ENCODE results near the gene TNFRSF4.
A peak's percentile ranks its signal among the peaks of the same experiment; 100 is the strongest.
"Not testable (repeated sequence)": the region's sequence is repeated elsewhere in the genome, so short reads cannot be mapped to it uniquely, and the experiment has no call there.

The TNFRSF4 gene
- 0.33 to 12.7 (median 2.0) reads per million in 17 experiments for total RNA-seq

- DNase-seq = peak in 1 of 4 experiments; percentile 27
These were observed at the start of gene TNFRSF4 for GRCh38 chr1:1213345-1214265. TNFRSF4 (minus strand) TSS chr1:1214153; CDS start chr1:1214127, 26 bp downstream.

- no peak for DNase-seq
These were observed 48.8 kb upstream of the TNFRSF4 start for GRCh38 chr1:1262758-1263157.

DNA sequence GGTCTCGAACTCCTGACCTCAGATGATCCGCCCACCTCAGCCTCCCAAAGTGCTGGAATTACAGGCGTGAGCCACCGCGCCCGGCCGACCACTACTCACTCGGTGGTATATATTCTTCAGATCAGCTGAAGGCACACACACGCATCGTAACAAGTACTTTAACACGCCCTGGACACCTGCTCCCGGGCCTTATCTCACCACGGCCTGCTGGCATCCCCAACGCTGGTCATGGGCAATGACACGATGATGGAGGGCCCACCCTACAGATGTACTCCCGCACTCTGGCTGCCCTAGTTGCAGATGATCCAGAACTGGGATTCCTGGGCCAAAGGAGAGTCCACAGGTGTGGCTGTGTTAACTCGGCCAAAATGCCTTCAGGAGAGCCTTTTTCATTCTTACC lies 48.1 kb upstream of the TNFRSF4 start:
- no peak for DNase-seq

GRCh38 chr1:1260843-1261560 lies 47.0 kb upstream of the TNFRSF4 start:
- no peak for DNase-seq

GRCh38 chr1:1259951-1260600 lies 46.1 kb upstream of the TNFRSF4 start:
- DNase-seq = peak; percentile 44 to 58 (median 54)

- no peak for DNase-seq
These were observed 45.6 kb upstream of the TNFRSF4 start for GRCh38 chr1:1259540-1259939.

- no peak for DNase-seq
These were observed 45.2 kb upstream of the TNFRSF4 start for GRCh38 chr1:1259119-1259488.

- DNase-seq = no peak
These were observed 43.3 kb upstream of the TNFRSF4 start for GRCh38 chr1:1256956-1257871.

GRCh38 chr1:1255611-1256010 lies 41.7 kb upstream of the TNFRSF4 start:
- no peak for DNase-seq

DNA sequence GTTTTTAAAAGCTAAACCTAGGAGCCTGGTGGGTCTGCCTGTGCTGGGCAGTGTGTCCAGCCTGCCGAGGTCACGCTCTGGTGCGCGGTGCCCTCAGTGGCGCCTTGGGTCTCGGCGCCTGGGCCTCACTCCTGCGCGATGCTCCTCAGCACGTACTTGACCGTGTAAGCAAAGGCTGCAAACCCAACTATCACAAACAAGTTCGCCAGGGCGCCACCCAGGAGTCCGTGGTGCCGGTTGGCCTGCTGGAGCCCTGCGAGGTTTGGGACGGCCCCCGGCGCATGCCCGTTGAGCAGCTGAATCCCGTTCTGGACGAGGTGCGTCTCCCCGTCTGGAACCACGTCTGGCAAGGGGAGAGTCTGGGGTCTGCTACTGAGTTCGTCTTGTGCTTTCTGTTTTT lies 41.1 kb upstream of the TNFRSF4 start:
- no peak for DNase-seq

GRCh38 chr1:1254667-1254998 lies 40.7 kb upstream of the TNFRSF4 start:
- no peak for DNase-seq

DNA sequence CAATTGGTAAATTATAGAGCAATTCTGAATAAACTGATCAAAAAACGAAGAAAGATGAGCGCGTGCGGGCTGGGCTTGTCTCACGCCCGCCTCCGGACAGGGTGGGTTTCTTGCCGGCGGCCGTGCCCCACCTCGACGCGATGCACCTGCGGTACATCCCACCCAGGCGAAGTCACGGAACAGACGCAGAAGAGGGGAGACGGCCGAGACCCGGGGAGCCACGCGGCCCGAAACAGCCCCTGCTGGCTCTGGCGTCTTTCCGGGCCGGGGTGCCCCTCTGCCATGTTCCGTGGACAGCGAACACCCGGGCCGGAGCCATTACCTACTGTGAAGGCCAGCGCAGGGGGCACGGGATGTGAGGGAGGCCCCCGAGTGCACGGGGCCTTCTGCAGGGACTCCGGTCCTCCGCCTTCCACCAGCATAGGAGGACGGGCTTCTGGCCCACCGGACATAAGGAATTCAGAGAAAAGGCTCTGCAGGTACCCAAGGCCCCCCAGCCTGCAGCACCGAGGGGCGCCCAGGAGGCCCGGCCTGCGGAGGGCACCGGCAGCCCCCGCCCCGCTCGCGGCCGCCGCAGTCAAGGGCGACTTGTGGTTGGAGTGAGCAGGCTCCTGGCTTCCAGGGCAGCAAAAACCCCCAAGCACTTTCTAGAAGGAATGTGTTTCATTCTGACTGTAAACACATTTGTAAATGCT lies 40.2 kb upstream of the TNFRSF4 start:
- DNase-seq = no peak

- DNase-seq = no peak
These were observed 39.4 kb upstream of the TNFRSF4 start for GRCh38 chr1:1253314-1253713.

GRCh38 chr1:1250786-1251284 lies 36.9 kb upstream of the TNFRSF4 start:
- DNase-seq = peak in 1 of 4 experiments; percentile 8

- not testable (repeated sequence) for DNase-seq
These were observed 34.3 kb upstream of the TNFRSF4 start for GRCh38 chr1:1248009-1248913.

DNA sequence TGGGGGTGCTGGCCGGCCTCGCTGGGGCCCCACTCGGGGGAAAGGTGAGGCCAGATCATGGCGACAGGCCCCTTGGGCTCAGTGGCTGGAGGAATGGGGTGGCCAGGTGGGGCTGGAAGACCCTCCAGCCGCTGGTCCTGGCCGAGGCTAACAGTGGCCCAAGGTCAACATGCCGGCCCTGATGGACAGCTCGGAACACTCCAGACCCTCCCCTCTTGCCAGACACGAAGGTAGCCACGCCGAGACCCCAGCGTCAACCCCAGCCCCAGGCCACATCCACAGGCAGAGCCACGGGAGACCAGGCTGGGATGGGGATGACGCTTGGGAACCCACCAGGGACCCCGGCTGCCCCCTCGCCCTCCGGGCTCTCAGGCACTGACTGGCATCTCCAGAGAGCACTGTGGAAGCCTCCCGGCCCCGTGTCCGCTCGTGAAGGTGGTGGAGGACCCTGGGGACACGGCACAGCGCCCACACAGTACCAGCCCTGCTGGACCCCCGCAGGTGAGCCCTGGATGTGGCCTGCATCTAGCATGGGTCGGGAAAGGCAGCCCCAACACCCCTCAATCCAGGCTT lies 33.5 kb upstream of the TNFRSF4 start:
- no peak for DNase-seq

DNA sequence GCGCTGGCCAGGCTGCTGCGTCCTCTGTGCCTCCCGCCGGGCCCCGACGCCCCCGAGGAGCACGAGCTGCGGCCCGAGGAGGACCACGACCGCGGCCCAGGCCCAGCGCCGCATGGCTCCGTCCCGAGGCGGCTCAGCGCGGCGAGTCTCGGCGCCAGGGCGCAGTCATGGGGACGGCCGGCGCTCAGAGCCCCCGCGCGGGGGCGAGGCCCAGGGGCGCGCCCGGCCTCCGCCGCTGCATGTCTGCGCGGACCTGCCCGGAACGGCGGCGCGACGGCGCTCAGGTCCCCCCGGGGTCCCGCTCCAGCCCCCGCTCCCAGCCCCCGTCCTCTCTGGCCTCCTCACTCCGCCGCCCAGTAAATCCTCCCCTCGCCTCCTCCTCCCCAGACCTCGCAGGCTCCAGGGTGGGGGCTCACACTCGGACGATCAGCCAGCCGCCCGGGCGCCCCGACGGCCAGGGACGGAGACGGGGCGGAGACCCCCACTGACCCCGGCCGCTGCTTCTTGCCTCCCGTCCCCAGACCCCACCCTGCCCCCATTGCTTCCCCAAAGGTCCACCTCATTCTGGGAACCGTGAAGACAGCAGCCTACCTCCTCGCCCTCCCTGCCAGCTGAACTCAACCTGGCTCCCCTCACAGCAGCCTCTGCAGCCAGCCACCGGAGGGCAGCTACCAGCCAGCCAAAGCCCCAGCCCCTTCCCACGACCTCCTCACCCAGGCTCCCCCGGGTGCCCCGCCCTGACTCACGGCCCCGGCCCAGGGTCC lies 32.8 kb upstream of the TNFRSF4 start, which contains the start of gene C1QTNF12:
TSS of gene C1QTNF12 (minus strand) at position 146 of the 764 bp plus-strand sequence. CDS start at position 114, 32 bp downstream.
- DNase-seq = no peak

- DNase-seq = no peak
These were observed 32.0 kb upstream of the TNFRSF4 start for GRCh38 chr1:1245817-1246576.
